ENCODE results near the gene RNF146. TPM values are rescaled to one million over a fixed set of nuclear protein-coding genes. Genes with fewer than 3 reads are reported as not detected.

RNF146 gene
- total RNA-seq, 2 donors from 2014 or later, result 17.5 to 24.3 TPM

GRCh38 chr6:127263481-127263880 lies 3.2 kb upstream of the RNF146 start:
- TF ChIP-seq CTCF (IDR thresholded peaks at IDR 0.05), result no peak
- intact Hi-C loops (cut with DNase I), result no loop called here

GRCh38 chr6:127266892-127267645 lies 405 bp downstream of the RNF146 start:
- Histone ChIP-seq H3K4me3 (peak overlapping the region; percentile 84), H3K4me1 (no peaks in the 10 kb centered on the region), H3K36me3 (no peaks in the 10 kb centered on the region), H3K9ac (ENCODE audit: low read depth in 2 of 2, low read length in 2 of 2) (peak overlapping the region; percentile 90 to 97), H3K27ac (peak overlapping the region; percentile 99), H3K9me3 (no peaks in the 10 kb centered on the region), H3K27me3 (no peaks in the 10 kb centered on the region)
- DNase-seq, result peak; percentile 57
- intact Hi-C loops (cut with DNase I), result no loop called here
- TF ChIP-seq CTCF (IDR thresholded peaks at IDR 0.05), result no peak

More at GRCh38 chr6:127263481-127263880, 3.2 kb upstream of the RNF146 start:
- no peak overlapping the region for H3K9ac ChIP-seq (ENCODE audit: low read depth in 2 of 2, low read length in 2 of 2)
- no peaks in the 10 kb centered on the region for H3K36me3 ChIP-seq
- H3K4me1 ChIP-seq, result no peaks in the 10 kb centered on the region
- no peaks in the 10 kb centered on the region for H3K27me3 ChIP-seq
- no peaks in the 10 kb centered on the region for H3K9me3 ChIP-seq
- no peak overlapping the region for H3K27ac ChIP-seq
- H3K4me3 ChIP-seq, result no peak overlapping the region
- DNase-seq, result no peak

- Histone ChIP-seq H3K9ac (ENCODE audit: low read depth in 2 of 2, low read length in 2 of 2) (peak overlapping the region; percentile 90 to 97), H3K4me1 (no peaks in the 10 kb centered on the region)
- no peak for DNase-seq
Observed at GRCh38 chr6:127267646-127268625, 1.3 kb downstream of the RNF146 start.

GRCh38 chr6:127272576-127272975 lies 5.9 kb downstream of the RNF146 start:
- Histone ChIP-seq H3K36me3 (no peaks in the 10 kb centered on the region), H3K9me3 (no peaks in the 10 kb centered on the region), H3K4me3 (no peak overlapping the region), H3K9ac (ENCODE audit: low read depth in 2 of 2, low read length in 2 of 2) (no peak overlapping the region), H3K27ac (no peak overlapping the region), H3K4me1 (no peaks in the 10 kb centered on the region), H3K27me3 (no peaks in the 10 kb centered on the region)
- DNase-seq, result no peak
- intact Hi-C loops (cut with DNase I), result no loop called here
- TF ChIP-seq CTCF (IDR thresholded peaks at IDR 0.05), result no peak

More at GRCh38 chr6:127267646-127268625, 1.3 kb downstream of the RNF146 start:
- H3K36me3 ChIP-seq, result no peaks in the 10 kb centered on the region
- peak overlapping the region; percentile 99 for H3K27ac ChIP-seq
- no peak for TF ChIP-seq CTCF (IDR thresholded peaks at IDR 0.05)
- intact Hi-C loops (cut with DNase I), result no loop called here
- H3K27me3 ChIP-seq, result no peaks in the 10 kb centered on the region
- H3K9me3 ChIP-seq, result no peaks in the 10 kb centered on the region
- peak overlapping the region; percentile 84 for H3K4me3 ChIP-seq

GRCh38 chr6:127273499-127273898 lies 6.8 kb downstream of the RNF146 start:
- H3K9ac ChIP-seq (ENCODE audit: low read depth in 2 of 2, low read length in 2 of 2), result no peak overlapping the region
- H3K4me3 ChIP-seq, result no peak overlapping the region
- intact Hi-C loops (cut with DNase I), result no loop called here
- no peak for TF ChIP-seq CTCF (IDR thresholded peaks at IDR 0.05)
- no peaks in the 10 kb centered on the region for H3K36me3 ChIP-seq
- no peak for DNase-seq
- no peaks in the 10 kb centered on the region for H3K4me1 ChIP-seq
- H3K27me3 ChIP-seq, result no peaks in the 10 kb centered on the region
- H3K9me3 ChIP-seq, result no peaks in the 10 kb centered on the region
- no peak overlapping the region for H3K27ac ChIP-seq

Data from colonic mucosa (tissue), 4 donors.